Activated T-cell treated with anti-CD3 and anti-CD28 coated beads, Interleukin-2, amount 50 U/mL, for 24 hours (primary cell): ENCODE results near the gene SRGAP3.
"Not testable (repeated sequence)": the region's sequence is repeated elsewhere in the genome, so short reads cannot be mapped to it uniquely, and the experiment has no call there.

ENCODE experiments used
- DNase-seq: peaks from one replicate; pipeline ENCODE4 v3.0.0-alpha.2; 2020
- H3K27ac Mint-ChIP-seq: 2 replicates; pipeline ENCODE4 v1.8.0; 2020; ENCODE audit warnings: mild to moderate bottlenecking, mixed read lengths
- H3K27me3 Mint-ChIP-seq: 2 replicates; pipeline ENCODE4 v1.8.0; 2020; ENCODE audit warnings: mixed read lengths
- H3K36me3 Mint-ChIP-seq: 2 replicates; pipeline ENCODE4 v1.8.0; 2020; ENCODE audit warnings: low read depth, mixed read lengths
- H3K4me1 Mint-ChIP-seq: 2 replicates; pipeline ENCODE4 v1.8.0; 2020; ENCODE audit warnings: low read depth, mixed read lengths
- H3K4me3 Mint-ChIP-seq: 2 replicates; pipeline ENCODE4 v1.8.0; 2020; ENCODE audit warnings: mild to moderate bottlenecking, moderate library complexity, mixed read lengths
- H3K9me3 Mint-ChIP-seq: 2 replicates; pipeline ENCODE4 v1.8.0; 2020; ENCODE audit warnings: mixed read lengths

SRGAP3 gene

DNA sequence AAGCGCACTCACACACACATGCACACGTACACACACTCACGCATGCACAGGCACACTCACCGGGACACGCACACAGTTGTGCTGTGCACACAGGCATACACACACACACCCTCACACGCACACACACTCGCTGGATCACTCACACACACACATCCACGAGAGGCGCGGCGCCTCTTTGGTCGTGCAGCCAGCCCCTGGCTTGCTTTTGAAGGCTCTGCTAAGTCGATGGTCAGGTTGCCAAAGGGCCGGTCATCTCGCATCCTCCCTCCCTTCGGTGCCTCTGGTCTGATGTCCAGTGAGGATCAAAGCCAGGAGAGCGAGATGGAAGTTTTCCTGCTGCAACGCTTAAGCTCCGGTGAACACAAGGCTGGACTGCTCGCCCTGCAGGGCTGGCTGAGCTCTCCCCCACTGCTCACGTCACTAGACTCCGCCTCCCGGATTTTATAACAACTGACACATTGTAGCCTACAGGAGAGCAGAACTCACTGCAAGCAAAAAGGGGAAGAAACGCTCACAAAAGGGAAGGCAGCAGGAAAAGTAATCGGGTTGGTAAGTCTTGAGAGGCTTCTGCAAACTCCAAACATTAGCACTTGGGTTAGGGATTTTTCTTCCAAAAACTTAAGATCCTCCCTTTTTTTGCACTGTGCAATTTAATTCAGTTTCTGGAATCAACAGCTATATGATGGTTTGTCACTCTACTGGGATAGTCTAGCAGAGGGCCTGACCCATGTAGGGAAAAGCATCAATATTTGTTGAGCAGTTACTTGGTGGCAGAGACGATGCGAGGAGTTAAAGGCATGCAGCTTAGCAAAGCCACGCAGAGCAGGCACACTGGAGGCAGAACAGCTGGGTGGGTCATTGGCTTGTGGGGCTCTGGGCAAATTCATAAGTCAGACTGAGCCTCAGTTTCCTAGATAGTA is at the start of gene SRGAP3:
SRGAP3 (minus strand) TSS at position 374 of the 920 bp plus-strand sequence. CDS start 695 bp downstream, outside the sequence.
- Mint-ChIP-seq H3K27me3 (peaks cover 8% of the 10 kb centered on the region), H3K27ac (no peak within 1 kb of the TSS), H3K36me3 (no peaks in the 10 kb centered on the region), H3K9me3 (no peaks in the 10 kb centered on the region), H3K4me1 (peaks cover 24% of the 10 kb centered on the region), H3K4me3 (peak within 1 kb of the TSS; percentile 77)
- peak; percentile 78 for DNase-seq

- DNase-seq, result no peak
- Mint-ChIP-seq H3K4me3 (no peak overlapping the region), H3K27ac (no peak overlapping the region), H3K36me3 (no peaks in the 10 kb centered on the region), H3K4me1 (peaks cover 15% of the 10 kb centered on the region), H3K27me3 (peaks cover 30% of the 10 kb centered on the region), H3K9me3 (peaks cover 4% of the 10 kb centered on the region)
Observed at GRCh38 chr3:9298236-9298635, 48.8 kb upstream of the SRGAP3 start.

DNA sequence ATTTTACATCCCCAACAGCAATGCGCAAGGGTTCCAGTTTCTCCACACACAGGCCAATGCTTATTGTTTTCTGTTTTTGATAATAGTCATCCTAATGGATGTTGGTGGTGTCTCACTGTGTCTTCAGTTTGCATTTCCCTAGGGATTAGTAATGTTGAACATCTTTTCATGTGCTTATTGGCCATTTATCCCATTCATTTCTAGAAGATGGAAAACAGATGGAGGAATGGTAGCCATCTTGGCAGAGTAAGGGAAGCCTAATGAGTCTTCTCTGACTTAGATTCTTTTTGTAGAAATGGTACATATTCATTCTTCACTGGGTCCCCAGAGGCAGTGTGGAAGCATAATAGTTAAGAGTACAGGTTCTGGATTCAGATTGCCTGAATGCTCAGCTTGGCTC is 46.8 kb upstream of the SRGAP3 start:
- no peaks in the 10 kb centered on the region for H3K36me3 Mint-ChIP-seq
- DNase-seq, result no peak
- H3K9me3 Mint-ChIP-seq, result peaks cover 4% of the 10 kb centered on the region
- H3K4me3 Mint-ChIP-seq, result no peak overlapping the region
- H3K27ac Mint-ChIP-seq, result no peak overlapping the region
- H3K4me1 Mint-ChIP-seq, result no peaks in the 10 kb centered on the region
- H3K27me3 Mint-ChIP-seq, result peaks cover 27% of the 10 kb centered on the region

GRCh38 chr3:9295007-9295406 is 45.6 kb upstream of the SRGAP3 start:
- Mint-ChIP-seq H3K27me3 (peaks cover 29% of the 10 kb centered on the region), H3K4me1 (no peaks in the 10 kb centered on the region), H3K36me3 (no peaks in the 10 kb centered on the region), H3K27ac (no peak overlapping the region), H3K9me3 (peaks cover 2% of the 10 kb centered on the region), H3K4me3 (no peak overlapping the region)
- DNase-seq, result no peak

DNA sequence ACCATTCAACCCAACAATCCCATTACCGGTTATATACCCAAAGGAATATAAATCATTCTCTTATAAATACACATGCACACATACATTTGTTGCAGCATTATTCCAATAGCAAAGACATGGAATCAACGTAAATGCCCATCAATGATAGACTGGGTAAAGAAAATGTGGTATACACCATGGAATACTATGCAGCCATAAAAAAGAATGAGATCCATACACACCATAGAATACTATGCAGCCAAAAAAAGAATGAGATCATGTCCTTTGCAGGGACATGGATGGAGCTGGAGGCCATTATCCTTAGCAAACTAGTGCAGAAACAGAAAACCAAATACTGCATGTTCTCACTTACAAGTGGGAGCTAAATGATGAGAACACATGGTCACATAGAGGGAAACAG is 44.5 kb upstream of the SRGAP3 start:
- not testable (repeated sequence) for H3K27ac Mint-ChIP-seq
- H3K27me3 Mint-ChIP-seq, result peaks cover 34% of the 10 kb centered on the region

GRCh38 chr3:9293076-9293475 is 43.6 kb upstream of the SRGAP3 start:
- Mint-ChIP-seq H3K27ac (no peak overlapping the region), H3K9me3 (no peaks in the 10 kb centered on the region), H3K4me1 (no peaks in the 10 kb centered on the region), H3K36me3 (no peaks in the 10 kb centered on the region), H3K4me3 (no peak overlapping the region), H3K27me3 (peaks cover 34% of the 10 kb centered on the region)
- DNase-seq, result no peak

More for the DNA sequence above, 44.5 kb upstream of the SRGAP3 start:
- H3K4me1 Mint-ChIP-seq, H3K36me3 Mint-ChIP-seq, H3K4me3 Mint-ChIP-seq, DNase-seq, H3K9me3 Mint-ChIP-seq: not testable (repeated sequence)

DNA sequence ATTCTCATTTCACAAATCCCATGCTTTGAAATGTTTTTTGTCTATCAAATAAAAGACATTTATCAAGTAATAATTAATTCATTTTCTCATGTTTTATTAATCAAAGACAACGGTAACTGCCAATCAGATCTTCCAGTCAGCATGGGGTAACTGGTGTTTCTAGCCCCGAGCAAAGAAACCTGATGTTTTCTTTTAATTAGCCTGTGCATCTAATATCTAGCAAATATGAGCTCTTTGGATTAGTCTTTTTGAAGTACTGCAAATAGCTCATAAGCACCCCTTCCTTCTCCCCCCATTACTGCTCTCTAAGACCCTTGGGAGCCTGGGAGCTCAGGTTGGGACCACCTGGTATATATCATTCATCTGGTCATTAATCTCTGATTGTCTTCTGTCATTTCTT is 43.1 kb upstream of the SRGAP3 start:
- no peaks in the 10 kb centered on the region for H3K9me3 Mint-ChIP-seq
- H3K4me1 Mint-ChIP-seq, result no peaks in the 10 kb centered on the region
- no peak for DNase-seq
- no peak overlapping the region for H3K4me3 Mint-ChIP-seq
- peaks cover 34% of the 10 kb centered on the region for H3K27me3 Mint-ChIP-seq
- no peaks in the 10 kb centered on the region for H3K36me3 Mint-ChIP-seq
- no peak overlapping the region for H3K27ac Mint-ChIP-seq

DNA sequence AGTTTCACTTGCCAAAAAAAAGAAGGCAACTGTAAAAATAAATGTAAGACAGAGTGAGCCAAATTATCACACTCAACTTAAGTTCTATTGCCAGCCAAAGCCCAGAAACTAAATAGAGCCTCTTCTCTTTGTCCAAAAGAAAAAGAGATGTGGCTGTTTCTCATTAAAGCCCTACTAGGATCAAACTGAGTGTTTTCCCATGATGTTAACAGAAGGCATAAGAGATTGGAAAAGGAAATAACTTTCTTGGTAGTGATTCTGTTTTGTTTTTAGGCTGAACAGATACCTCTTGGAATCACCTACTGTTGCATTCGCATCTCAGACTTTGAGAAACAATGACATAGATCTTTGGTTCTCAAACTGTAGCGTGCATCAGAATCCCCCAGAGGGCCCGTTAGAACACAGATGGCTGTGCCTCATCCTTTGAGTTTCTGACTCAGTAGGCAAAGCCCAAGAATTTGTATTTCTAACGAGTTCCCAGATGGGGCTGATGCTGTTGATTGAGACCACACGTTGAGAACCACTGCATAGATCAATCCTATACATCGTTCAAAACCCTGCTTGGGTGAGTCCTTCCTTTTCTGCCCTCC is 42.5 kb upstream of the SRGAP3 start:
- Mint-ChIP-seq H3K27me3 (peaks cover 31% of the 10 kb centered on the region), H3K27ac (no peak overlapping the region), H3K4me1 (no peaks in the 10 kb centered on the region), H3K36me3 (no peaks in the 10 kb centered on the region), H3K9me3 (no peaks in the 10 kb centered on the region), H3K4me3 (no peak overlapping the region)
- DNase-seq, result no peak

GRCh38 chr3:9290566-9290965 is 41.1 kb upstream of the SRGAP3 start:
- H3K27ac Mint-ChIP-seq, result no peak overlapping the region
- H3K36me3 Mint-ChIP-seq, result no peaks in the 10 kb centered on the region
- no peak overlapping the region for H3K4me3 Mint-ChIP-seq

GRCh38 chr3:9281533-9281932 is 32.1 kb upstream of the SRGAP3 start:
- H3K27me3 Mint-ChIP-seq, DNase-seq, H3K9me3 Mint-ChIP-seq, H3K4me1 Mint-ChIP-seq, H3K36me3 Mint-ChIP-seq, H3K4me3 Mint-ChIP-seq, H3K27ac Mint-ChIP-seq: not testable (repeated sequence)

More at GRCh38 chr3:9290566-9290965, 41.1 kb upstream of the SRGAP3 start:
- DNase-seq, result no peak
- Mint-ChIP-seq H3K27me3 (peaks cover 28% of the 10 kb centered on the region), H3K4me1 (no peaks in the 10 kb centered on the region), H3K9me3 (no peaks in the 10 kb centered on the region)

DNA sequence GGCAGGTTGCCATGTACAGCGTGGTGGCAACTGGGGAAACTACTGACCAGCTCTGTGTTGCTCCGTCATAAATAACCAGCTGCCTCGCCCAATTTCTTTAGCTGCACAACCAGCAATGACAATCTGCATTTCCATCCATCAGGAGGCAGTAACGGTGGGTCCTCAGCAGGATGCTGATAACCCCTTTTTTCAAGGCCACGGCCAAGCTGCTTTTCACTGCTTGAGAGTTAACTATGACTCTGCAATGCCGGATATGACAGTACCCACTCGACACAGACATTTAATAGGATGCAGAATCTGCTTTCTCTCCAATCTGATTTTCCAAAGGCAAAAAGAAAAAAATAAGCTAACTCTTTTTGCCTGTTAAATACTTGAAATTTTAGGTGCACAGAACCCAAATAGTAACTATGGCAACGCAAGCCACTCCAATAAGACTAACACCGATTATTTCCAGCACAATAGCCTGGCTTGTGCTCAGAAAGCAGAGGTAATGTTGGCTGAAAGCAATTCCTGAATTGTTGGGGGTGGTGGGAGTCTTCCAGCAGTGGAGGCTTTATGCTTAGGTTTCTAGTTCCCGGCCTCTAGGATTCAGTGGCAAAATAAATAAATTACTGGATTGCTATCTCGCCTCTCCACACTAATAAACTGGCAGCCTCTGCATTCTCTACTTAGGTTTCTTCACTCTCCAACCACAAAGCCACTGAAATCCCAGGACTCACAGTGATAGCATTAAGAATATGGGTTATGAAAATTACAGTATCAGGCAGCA is 31.2 kb upstream of the SRGAP3 start:
- H3K9me3 Mint-ChIP-seq, result no peaks in the 10 kb centered on the region
- peaks cover 4% of the 10 kb centered on the region for H3K27me3 Mint-ChIP-seq
- H3K27ac Mint-ChIP-seq, result no peak overlapping the region
- H3K4me3 Mint-ChIP-seq, result no peak overlapping the region
- no peaks in the 10 kb centered on the region for H3K36me3 Mint-ChIP-seq
- no peak for DNase-seq
- no peaks in the 10 kb centered on the region for H3K4me1 Mint-ChIP-seq

- H3K27ac Mint-ChIP-seq, result no peak overlapping the region
Observed at GRCh38 chr3:9279966-9280365, 30.5 kb upstream of the SRGAP3 start.

GRCh38 chr3:9278498-9278897 is 29.1 kb upstream of the SRGAP3 start:
- H3K36me3 Mint-ChIP-seq, result no peaks in the 10 kb centered on the region
- H3K4me3 Mint-ChIP-seq, result no peak overlapping the region
- H3K9me3 Mint-ChIP-seq, result peaks cover 3% of the 10 kb centered on the region
- DNase-seq, result no peak
- no peak overlapping the region for H3K27ac Mint-ChIP-seq
- no peaks in the 10 kb centered on the region for H3K4me1 Mint-ChIP-seq
- peaks cover 4% of the 10 kb centered on the region for H3K27me3 Mint-ChIP-seq

More at GRCh38 chr3:9279966-9280365, 30.5 kb upstream of the SRGAP3 start:
- no peaks in the 10 kb centered on the region for H3K4me1 Mint-ChIP-seq
- H3K9me3 Mint-ChIP-seq, result peaks cover 3% of the 10 kb centered on the region
- DNase-seq, result no peak
- H3K27me3 Mint-ChIP-seq, result peaks cover 4% of the 10 kb centered on the region
- H3K4me3 Mint-ChIP-seq, result no peak overlapping the region
- no peaks in the 10 kb centered on the region for H3K36me3 Mint-ChIP-seq

DNA sequence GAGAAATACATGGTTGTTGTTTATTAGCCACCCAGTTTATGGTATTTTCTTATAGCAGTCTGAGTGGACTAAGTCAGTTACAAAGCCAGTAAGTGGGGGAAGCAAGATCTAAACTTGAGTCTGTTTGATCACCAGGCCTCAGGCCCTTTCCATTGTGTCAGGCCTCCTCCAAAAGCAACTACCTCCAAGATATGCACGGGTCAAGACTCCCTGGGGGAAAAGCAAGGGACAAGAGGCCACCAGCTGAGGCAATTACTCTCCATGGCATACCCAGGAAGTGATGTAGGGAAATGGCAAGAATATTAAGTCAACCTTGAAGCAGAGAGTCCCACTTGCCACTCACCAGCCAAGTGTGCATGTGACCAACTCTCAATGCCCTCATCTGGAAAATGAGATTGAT is 28.6 kb upstream of the SRGAP3 start:
- no peak overlapping the region for H3K4me3 Mint-ChIP-seq
- DNase-seq, result no peak
- H3K4me1 Mint-ChIP-seq, result no peaks in the 10 kb centered on the region
- H3K36me3 Mint-ChIP-seq, result no peaks in the 10 kb centered on the region
- H3K27ac Mint-ChIP-seq, result no peak overlapping the region
- peaks cover 4% of the 10 kb centered on the region for H3K27me3 Mint-ChIP-seq
- peaks cover 3% of the 10 kb centered on the region for H3K9me3 Mint-ChIP-seq
